ELF-1 (cell line): Measurements from ENCODE around the gene KIAA2012.

Experiments
- DNase-seq: peaks from one replicate; pipeline ENCODE4 v3.0.0-alpha.2; 2016; ENCODE audit warnings: low read depth, low spot score

Gene KIAA2012

DNA sequence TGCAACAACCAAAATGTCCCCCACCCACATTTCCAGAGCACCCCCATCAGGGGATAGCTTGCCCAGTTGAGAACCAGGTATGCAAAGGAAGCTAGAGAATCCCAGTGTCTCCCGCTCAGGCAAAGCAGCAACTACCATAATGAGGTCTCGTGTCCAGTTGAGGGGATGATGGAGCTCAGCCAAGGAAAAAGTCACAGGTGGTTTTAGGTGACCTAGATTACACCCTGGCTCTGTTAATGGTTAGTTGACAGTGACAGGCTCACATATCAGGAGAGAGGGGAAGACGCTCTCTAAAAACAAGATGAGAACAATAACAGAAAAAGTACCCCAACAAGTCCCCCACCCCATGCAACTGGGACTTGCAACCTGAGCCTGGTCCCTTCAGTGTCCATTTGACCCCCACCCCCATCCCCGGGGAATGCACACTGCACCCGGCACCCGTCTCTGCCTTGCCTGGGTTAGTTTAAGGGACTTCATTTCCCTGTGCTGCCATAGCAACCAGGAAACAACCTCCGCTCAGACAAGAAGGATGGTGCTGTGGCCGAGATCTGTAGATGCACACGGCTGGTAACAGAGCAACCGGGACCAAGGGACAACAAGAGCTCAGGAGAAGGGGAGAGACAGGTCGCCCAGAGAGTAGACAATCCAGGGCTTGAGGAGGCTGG lies at the start of gene KIAA2012:
KIAA2012 (plus strand) TSS at position 519 of the 665 bp plus-strand sequence. CDS start 373 bp downstream, outside the sequence.
- peak; percentile 47 for DNase-seq

DNA sequence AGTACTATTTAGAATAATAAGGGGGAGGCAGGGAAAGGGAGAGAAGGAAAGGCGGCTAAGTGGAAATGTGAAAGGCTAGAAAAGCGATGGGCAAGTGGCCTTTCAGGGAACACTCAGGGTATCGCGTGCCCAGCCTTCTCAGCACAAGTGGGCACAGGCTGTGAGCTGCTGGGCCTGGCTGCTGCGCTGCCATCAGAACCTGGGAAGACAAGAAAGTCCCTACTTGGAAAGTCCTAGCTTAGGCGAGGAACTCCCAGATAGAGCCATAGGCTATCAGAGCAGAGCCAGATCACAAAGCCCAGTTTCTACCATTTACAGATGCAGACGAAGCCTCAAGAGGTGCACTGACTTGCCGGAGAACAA lies 49.2 kb upstream of the KIAA2012 start:
- no peak for DNase-seq

DNA sequence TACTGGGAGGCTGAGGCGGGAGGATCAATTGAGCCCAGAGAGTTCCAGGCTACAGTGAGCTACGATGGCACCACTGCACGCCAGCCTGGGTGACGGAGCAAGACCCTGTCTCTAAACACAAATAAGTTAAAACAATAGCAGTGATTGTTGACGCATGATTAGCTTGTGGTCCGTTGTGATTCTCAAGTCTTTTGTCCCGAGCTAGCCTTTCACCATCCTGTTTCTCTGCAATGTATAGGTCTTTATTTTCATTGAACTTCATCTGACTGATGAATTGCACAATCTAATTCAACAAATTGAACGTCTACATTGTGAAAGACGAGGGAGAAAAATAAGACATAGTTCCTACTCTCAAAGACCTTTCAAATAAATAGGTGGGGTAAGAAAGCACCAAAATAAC lies 48.2 kb upstream of the KIAA2012 start:
- no peak for DNase-seq

DNA sequence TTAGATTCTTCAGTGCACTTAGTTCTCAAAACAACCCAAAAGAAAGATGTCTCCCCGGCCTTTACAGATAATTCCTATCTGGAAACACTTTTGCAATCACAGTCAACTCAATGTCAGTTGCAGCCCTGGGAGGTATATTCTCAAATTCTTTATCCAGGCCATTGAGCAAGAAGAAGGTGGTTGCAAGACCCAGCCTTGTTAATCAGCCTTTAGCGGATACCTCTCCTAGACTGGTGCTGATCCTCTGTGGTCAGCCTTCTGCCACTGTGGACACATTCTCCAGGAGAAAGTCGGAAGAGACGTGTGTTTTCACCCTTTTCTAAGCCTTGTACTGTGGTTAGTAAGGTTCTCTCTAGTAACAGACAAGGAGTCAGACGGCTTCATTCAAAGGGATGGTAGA lies 47.2 kb upstream of the KIAA2012 start:
- DNase-seq = no peak

DNA sequence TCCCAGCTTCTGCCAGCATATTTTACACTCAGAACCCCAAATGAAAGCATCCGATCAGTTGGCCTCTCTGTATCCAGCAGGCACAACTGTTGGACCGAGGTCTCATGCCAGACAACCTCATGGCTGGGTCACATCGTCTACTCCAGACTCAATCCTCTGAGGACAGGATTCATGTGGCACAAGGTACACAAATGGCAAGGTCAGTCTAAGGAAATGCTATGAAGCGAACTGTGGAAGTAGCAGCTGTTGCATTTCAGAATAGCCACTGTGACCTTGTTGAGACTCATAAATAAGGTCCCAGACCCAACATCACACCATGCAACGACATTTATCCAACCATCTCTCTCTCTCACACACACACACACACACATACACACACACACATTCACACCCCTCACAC lies 46.5 kb upstream of the KIAA2012 start:
- DNase-seq = no peak

DNA sequence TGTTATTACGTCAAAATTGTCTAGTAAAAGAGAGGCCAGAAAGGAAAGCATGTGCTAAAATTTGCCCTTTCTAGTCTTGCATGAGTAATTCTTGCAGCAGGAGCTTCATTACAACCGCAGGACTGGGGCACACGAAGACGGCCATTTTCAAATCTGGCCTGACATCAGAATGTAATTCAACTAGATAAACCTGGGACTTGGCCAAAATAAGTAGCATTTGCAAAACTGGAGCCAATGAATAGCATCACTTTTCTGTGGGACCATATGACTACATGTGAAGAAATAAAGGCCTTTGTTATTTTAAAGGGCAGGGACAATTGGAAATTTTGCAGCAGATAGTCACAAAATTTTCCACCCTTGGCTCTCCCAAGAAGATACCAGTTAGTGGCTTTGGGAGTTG lies 42.4 kb upstream of the KIAA2012 start:
- DNase-seq = no peak

DNA sequence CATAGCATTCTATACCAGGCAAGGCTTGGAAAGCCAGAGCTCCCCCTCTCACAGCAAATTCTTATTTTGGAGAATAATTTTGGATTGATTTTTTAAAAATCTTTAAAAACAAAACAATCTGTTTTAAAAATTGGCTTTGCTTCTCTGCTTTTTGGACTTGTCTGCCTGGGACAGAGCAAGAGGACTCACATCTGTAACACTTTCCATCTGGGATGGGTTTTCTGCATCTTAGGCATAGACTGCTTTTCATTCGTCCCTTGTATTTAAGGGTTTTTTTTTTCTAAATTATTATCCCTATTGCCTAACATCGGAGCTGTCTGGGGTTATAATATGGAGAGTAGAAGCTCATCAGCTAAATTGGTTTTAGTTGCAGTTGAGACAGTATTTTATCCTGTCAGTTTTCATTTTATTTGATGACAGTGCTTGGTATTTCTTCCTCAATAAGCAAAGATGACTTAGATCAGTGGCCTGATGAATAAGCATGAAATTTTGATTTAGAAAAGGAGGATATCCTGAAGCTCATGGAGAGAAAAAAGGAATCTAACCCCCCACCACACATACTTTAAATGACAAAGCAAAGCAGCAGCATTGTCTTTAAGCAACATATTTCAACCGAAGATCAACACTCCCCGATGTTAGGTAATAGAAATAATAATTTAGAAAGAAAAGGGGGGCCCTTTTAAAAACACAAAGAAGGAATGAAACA lies 41.7 kb upstream of the KIAA2012 start:
- no peak for DNase-seq

DNA sequence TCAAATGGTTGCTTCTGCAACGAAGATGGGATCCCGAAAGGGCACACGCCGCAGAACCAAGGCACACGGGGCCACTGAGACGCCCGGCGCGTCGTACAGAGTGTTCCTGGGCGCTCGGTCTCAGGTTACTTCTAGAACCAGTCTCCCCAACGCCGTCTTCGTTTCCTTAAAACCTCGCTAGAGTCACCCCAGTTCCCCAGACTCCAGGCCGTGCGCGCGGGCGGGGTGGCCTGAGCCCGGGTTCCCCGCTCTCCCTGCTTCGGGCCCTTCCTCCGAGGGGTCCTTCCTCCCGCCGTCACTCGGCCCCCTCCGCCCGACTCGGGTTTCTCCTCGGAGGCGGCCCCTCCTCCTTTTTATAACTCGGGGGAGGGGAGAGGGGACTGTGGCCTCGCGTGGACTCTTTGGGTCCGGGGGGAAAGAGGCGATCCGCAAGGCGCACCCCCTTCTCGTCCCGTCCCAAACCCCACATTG lies 40.2 kb upstream of the KIAA2012 start:
- peak; percentile 80 for DNase-seq

DNA sequence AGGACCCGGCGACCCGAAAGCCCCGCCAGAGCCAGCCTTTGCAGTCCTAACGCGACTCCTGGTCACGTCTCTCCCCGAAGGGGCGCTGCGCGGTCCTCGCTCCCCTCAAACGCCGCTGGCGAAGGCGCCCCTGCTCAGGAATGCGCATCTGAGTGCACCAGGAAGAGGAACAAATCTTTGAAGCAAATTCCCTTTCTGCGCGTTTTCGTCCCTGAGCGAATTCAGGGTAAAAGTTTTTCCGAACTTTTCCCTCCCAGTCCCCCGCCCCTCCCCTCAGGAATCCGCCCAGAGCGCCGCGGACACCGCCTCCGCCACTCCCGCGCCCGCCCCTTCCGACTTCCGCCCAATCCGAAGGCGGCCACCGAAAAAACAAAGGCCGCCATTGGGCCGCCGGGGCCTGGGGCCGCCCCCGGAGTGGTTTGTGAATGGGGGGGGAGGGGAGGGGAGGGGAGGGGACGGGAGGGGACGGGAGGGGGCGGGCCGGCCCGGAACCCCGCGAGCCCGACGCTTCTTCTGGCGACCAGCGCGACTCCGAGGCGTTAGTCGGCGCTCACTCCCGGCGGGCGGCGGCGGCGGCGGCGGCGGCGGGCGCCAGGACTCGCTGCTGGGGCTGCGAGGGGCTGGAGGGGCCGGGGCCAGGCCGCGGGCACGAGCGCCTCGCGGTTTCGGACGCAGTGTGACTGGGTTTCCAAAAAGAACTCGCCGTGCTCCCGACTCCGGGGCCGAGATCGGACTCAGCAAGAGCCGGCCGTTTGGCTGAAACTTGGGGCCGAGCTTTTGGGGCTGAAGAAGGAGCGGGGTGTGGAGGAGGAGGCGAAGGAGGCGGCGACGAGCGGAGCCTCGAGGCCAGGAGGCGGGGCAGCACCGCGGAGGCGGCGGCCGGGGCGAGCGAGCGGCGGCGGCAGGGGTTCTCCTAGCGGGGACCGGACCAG lies 39.5 kb upstream of the KIAA2012 start, which contains the start of gene FZD7:
FZD7 (plus strand) TSS at position 539 of the 932 bp plus-strand sequence. CDS start 793 bp downstream, outside the sequence.
- DNase-seq = peak; percentile 93

DNA sequence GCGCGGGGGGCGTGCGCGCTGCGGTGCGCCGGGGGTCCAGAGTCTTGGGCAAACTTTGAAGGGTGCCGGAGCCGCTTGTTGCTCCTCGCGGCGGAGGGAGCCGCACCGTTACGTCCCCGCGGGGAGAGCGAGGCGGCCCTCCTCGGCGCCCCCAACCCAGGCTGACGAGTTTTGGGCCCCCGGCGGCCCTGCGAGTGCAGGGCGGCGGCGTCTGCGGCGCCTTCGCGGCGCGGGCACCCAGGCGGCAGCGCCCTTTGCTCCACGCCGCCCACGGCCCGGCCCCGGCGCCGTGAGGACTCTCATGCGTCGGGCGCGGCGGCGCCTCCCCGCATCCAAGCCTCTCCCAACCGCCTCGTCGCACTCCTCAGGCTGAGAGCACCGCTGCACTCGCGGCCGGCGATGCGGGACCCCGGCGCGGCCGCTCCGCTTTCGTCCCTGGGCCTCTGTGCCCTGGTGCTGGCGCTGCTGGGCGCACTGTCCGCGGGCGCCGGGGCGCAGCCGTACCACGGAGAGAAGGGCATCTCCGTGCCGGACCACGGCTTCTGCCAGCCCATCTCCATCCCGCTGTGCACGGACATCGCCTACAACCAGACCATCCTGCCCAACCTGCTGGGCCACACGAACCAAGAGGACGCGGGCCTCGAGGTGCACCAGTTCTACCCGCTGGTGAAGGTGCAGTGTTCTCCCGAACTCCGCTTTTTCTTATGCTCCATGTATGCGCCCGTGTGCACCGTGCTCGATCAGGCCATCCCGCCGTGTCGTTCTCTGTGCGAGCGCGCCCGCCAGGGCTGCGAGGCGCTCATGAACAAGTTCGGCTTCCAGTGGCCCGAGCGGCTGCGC lies 38.6 kb upstream of the KIAA2012 start:
- DNase-seq = peak; percentile 51

DNA sequence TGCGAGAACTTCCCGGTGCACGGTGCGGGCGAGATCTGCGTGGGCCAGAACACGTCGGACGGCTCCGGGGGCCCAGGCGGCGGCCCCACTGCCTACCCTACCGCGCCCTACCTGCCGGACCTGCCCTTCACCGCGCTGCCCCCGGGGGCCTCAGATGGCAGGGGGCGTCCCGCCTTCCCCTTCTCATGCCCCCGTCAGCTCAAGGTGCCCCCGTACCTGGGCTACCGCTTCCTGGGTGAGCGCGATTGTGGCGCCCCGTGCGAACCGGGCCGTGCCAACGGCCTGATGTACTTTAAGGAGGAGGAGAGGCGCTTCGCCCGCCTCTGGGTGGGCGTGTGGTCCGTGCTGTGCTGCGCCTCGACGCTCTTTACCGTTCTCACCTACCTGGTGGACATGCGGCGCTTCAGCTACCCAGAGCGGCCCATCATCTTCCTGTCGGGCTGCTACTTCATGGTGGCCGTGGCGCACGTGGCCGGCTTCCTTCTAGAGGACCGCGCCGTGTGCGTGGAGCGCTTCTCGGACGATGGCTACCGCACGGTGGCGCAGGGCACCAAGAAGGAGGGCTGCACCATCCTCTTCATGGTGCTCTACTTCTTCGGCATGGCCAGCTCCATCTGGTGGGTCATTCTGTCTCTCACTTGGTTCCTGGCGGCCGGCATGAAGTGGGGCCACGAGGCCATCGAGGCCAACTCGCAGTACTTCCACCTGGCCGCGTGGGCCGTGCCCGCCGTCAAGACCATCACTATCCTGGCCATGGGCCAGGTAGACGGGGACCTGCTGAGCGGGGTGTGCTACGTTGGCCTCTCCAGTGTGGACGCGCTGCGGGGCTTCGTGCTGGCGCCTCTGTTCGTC lies 37.7 kb upstream of the KIAA2012 start:
- peak; percentile 77 for DNase-seq

DNA sequence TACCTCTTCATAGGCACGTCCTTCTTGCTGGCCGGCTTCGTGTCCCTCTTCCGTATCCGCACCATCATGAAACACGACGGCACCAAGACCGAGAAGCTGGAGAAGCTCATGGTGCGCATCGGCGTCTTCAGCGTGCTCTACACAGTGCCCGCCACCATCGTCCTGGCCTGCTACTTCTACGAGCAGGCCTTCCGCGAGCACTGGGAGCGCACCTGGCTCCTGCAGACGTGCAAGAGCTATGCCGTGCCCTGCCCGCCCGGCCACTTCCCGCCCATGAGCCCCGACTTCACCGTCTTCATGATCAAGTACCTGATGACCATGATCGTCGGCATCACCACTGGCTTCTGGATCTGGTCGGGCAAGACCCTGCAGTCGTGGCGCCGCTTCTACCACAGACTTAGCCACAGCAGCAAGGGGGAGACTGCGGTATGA lies 37.1 kb upstream of the KIAA2012 start:
- peak; percentile 60 for DNase-seq

DNA sequence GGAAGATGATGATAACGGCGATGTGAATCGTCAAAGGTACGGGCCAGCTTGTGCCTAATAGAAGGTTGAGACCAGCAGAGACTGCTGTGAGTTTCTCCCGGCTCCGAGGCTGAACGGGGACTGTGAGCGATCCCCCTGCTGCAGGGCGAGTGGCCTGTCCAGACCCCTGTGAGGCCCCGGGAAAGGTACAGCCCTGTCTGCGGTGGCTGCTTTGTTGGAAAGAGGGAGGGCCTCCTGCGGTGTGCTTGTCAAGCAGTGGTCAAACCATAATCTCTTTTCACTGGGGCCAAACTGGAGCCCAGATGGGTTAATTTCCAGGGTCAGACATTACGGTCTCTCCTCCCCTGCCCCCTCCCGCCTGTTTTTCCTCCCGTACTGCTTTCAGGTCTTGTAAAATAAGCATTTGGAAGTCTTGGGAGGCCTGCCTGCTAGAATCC lies 36.4 kb upstream of the KIAA2012 start:
- DNase-seq = peak; percentile 78

DNA sequence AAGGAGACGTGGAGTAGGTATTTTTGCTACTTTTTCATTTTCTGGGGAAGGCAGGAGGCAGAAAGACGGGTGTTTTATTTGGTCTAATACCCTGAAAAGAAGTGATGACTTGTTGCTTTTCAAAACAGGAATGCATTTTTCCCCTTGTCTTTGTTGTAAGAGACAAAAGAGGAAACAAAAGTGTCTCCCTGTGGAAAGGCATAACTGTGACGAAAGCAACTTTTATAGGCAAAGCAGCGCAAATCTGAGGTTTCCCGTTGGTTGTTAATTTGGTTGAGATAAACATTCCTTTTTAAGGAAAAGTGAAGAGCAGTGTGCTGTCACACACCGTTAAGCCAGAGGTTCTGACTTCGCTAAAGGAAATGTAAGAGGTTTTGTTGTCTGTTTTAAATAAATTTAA lies 36.0 kb upstream of the KIAA2012 start:
- no peak for DNase-seq

DNA sequence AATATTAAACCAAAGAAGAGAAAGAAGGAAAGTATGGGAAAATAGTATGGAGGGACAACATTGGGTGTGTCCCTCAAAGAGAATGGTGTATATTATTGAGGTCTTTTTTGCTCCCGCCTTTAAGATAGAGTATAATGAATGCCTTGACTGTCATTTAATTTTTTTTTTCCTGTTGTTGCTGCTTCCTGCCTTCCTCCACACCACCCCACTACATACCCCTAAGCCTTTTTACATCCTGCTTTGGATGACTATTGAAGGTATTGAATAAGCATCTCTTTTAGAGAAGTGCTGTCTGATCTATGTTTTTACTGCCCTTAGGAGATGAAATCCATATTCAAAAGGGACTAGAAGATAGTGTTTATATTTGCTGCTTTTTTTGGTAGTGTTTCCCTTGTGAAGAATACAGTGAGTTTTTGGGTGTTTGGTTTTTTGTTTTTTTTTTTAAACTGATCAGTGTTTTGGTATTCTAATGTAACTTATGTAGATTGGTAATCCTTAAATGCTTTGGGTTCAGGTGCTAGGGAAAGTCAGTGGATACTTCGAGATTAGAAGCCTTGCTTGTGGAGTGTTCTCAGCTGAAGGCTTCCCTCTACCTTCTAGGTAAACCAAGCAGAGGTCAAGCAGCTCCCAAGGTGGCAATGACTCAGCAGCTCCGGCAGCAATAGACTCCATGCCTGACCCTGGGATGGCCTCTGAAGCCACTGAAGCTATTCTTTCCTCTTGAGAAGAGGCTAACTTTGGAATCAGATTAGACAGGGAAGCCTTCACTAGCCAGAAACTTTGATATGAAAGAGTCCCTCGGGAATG lies 34.4 kb upstream of the KIAA2012 start:
- DNase-seq = peak; percentile 78

DNA sequence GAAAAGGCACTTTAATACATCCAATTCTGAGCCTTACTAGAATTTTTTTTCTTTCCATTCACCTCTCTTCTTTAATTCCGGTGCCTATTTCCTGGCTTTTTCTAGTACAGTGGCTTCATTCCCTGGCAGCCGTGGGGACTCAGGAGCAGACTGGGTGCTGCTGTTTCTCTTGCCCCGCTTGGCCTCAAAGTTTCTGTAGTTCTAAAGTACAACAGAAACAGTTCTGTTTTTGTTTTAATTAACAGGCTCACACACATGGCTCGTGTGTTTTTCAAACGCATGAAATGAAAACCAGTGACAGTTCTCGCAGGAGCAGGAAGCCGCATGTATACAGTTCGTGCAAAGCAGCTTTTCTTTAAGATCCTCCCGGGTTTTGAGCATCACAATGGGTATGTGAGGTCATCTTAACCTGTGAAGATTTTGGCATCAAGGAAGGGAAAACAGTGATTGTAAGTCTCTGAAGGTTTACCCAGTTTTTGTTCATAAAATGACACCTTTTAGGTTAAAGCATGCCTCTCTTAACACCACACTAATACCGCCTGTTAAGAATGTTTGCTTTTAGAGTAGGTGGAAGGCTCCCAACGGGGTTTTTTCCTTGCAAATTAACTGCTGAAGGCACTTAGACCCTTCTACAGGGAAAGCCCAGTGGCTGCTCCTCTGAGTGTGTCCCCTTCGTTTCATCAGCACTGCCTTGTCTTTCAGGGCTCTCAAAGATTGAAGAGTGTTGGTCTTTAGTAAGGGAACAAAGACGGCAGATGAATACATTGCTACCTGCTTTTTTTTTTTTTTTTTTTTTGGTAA lies 33.6 kb upstream of the KIAA2012 start:
- peak; percentile 53 for DNase-seq

DNA sequence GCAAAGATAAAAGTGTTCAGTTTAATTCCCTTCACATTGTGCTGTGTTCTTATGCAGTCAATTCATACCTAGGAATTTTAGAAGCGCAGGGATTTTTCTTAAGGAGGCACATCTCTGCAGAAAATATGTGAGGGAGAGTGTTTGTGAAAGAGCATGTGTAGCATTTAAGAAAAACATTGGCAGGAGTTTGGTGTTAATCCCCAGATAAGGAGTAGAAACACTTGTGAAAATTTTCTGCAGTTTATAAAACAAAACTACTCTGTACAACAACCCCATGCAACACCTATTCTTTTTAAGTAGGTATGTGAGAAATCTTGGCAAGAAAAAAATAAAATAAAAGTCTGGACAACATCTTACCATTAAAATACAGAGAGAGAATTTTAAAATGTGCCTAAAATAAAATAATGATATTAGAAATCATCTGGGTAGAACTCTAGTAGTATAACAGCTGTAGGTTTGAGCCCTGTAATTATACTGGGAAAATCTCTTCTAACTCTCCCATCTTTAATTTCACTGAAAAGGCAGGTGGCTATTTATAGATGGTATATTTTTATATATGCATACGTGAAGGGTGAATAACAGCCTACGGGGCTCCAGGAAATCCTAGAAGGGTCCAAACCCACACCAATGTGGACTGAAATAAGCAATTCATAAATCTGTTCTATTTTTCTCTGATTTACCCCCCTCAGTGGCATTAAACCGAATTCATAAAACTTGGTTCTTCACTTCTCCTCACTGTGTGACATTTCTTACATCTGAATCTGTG lies 32.8 kb upstream of the KIAA2012 start:
- no peak for DNase-seq

DNA sequence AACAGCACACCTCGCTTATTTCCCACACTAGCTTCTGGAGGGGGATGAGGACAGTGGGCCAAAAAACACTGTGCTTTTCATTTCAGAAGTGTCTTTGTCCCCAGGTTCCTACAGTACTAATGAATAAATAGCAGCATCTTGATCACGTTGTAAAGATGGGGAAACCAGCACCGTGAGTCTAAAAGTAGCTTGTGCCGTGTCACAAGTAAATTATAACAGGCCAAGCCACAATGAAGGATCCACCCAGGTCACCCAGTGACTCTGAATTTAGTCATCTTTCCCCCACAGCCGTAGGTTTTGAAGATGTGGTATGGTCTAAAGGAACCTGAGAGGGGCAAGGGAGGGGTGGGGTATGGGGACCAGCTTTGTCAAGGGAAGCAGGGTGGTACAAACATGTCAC lies 30.6 kb upstream of the KIAA2012 start:
- no peak for DNase-seq
